Cerebellar nuclear complex (tissue), 1 donor: ENCODE results near the gene CGGBP1.

Experiments
- DNase-seq, 2 experiments: peaks; one replicate each; lab custom pipeline; 2025; lab: John Stamatoyannopoulos, UW

The CGGBP1 gene, protein sequence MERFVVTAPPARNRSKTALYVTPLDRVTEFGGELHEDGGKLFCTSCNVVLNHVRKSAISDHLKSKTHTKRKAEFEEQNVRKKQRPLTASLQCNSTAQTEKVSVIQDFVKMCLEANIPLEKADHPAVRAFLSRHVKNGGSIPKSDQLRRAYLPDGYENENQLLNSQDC

GRCh38 chr3:88058581-88059379 is at the start of gene CGGBP1, which contains the start of gene ZNF654:
Gene CGGBP1, minus strand, starts transcription at chr3:88059005. Its CDS starts 3,029 bp downstream, at chr3:88055976.
Gene ZNF654, plus strand, starts transcription at chr3:88059255. Its CDS starts 65 bp downstream, at chr3:88059320.
- DNase-seq = peak; percentile 93 to 97

- no peak for DNase-seq
Observed at GRCh38 chr3:88105325-88105724, 46.5 kb upstream of the CGGBP1 start.

- DNase-seq = no peak
Observed at GRCh38 chr3:88101142-88101541, 42.3 kb upstream of the CGGBP1 start.

DNA sequence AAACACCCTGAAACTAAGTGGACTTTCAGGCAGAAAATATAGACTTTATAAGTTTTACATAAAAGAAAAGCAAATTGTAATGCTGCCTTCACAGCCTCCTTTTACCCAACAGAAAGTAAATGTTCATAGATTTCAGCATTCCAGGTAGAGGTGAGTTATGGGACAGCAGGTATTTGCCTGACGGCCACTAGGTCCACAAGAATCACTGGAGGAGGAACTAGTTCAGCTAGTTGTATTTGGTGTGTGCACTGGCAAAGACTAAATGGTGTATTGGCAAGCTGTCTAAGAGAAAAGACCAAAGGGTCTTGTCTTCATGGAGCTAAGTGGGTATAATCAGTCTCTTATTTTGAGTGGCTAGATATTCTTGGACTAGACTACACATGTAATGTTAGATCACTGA is 34.5 kb upstream of the CGGBP1 start:
- DNase-seq = no peak

- no peak for DNase-seq
Observed at GRCh38 chr3:88092270-88092669, 33.5 kb upstream of the CGGBP1 start.

DNA sequence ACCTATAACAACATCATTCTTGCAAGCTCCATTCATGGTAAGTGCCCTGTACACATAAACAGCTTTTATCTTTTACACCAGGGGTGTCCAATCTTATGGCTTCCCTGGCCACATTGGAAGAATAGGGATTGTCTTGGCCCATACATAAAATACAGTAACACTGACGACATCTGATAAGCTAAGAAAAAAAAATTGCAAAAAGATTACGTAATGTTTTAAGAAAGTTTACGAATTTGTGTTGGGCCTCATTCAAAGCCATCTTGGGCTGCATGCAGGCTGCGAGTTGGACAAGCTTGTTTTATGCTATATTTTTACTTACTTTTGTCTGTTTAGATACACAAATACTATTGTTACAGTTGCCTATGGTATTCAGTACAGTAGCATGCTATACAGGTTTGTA is 31.9 kb upstream of the CGGBP1 start:
- no peak for DNase-seq

GRCh38 chr3:88084097-88084501 is 25.3 kb upstream of the CGGBP1 start:
- no peak for DNase-seq

- DNase-seq = no peak
Observed at GRCh38 chr3:88082854-88083253, 24.0 kb upstream of the CGGBP1 start.

- DNase-seq = no peak
Observed at GRCh38 chr3:88078932-88079331, 20.1 kb upstream of the CGGBP1 start.

DNA sequence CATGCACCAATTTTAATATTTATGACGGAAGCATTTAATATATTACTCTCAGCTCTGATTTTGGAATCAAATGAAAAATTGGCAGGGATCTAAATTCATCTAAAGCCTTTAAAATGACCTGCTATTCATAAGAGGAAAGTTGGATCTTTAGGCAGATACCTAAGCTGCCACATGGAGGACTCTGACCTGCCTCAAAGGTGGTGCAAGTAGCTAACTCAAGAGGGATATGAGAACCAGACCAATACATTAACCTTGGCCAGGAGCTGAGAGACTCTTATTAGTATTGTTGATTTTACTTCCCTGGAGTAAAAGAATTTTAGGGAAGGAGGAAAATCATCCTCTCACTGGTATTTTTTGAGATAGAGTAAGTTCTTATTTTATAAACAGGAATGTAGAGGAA is 17.9 kb upstream of the CGGBP1 start:
- no peak for DNase-seq

GRCh38 chr3:88075497-88075896 is 16.7 kb upstream of the CGGBP1 start:
- no peak for DNase-seq

- DNase-seq = no peak
Observed at GRCh38 chr3:88075072-88075471, 16.3 kb upstream of the CGGBP1 start.

- no peak for DNase-seq
Observed at GRCh38 chr3:88061746-88062145, 2.9 kb upstream of the CGGBP1 start.

GRCh38 chr3:88059380-88060170 is 770 bp upstream of the CGGBP1 start:
- no peak for DNase-seq

DNA sequence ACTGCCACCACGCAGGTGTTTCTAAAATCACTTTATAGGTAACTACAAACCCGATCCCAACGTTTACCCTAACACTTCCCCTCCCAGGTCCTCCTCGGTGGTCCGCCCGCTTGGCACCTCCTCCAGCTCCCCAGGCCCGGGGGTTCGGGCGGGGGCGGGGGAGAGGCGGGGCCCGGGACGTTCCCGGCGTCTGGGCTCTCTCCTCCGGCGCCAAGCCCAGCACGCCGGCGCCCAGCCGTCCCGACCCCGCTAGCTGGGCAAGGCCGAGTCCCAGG is 562 bp downstream of the CGGBP1 start:
- DNase-seq = no peak

DNA sequence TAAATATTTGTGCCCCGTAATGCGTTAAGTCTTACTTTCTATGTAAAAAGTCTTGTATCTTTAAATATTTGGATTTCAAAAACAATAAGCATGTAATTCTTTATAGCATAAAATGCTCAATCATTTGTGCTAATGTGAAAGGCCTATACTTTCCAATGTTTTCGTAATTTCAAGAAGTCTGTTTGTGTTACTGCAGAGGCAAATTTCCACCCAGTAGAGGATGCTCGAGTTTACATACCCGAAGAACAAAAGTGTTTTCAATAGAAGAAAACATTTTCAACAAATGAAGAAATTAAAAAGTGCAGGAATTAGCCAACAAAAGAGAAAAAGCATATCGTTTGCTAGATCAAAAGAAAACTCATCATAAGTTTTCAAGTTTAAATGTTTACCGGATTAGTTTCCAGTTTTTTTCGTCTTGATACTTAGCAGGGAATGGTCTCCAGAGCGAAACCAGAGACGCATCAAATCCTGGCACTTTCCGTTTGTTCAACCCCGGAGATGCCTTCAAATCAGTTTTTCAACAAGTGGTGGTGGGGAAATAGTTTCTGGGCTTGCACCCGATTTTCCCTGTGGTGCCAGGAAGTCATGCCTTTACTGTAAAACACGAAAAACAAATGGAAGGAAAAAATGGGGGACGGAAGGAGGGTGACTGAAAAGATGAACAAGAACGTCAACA is 1.0 kb downstream of the CGGBP1 start:
- no peak for DNase-seq

- DNase-seq = no peak
Observed at GRCh38 chr3:88046766-88047165, 12.0 kb downstream of the CGGBP1 start.

GRCh38 chr3:88044411-88044810 is 14.4 kb downstream of the CGGBP1 start:
- no peak for DNase-seq

GRCh38 chr3:88041005-88041404 is 17.8 kb downstream of the CGGBP1 start:
- no peak for DNase-seq

DNA sequence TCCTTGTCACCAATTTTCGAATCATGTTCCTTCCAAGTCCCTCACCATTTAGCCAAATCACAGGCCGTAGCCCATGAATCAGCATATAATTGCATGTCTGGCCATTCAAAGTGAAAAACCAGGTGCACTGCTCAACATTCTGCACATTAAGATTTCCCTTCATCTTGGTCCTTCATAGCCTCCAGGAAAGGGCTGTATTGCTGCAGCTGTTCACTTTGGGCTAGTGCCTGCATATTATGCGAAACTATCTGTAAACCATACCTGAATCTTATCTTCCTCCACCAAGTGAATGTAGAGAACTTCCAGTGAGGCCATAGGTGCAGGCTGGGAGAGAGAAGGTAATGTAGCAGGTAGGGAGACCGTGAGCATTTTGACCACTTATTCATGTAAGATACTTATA is 18.3 kb downstream of the CGGBP1 start:
- no peak for DNase-seq

DNA sequence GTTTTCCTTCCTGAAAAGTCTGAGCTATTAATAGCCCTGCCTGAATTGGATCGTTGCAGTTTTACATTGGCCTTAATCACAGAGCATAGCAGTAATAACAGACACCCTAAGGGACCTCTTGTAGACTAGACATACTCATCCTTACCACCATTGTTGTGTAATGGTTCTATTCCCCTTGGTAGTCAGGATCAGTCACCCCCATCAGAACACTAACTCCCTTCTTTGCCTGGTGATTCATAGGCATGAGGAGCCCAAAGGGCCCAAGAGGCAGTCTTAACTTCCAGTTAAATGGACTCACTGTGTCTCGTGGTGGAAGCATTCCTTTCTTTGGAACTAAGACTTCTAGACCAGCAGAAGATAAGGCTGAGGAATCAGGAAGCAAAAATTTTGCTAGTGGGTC is 20.2 kb downstream of the CGGBP1 start:
- no peak for DNase-seq

- DNase-seq = no peak
Observed at GRCh38 chr3:88036221-88036620, 22.6 kb downstream of the CGGBP1 start.
